NCI-H1105 treated with DMSO at 0.1 percent for 48 hours (cell line): ENCODE data around the gene PLP1.

Source experiments
- DNase-seq: peaks from one replicate; lab custom pipeline; 2025; lab: John Stamatoyannopoulos, UW

The PLP1 gene

DNA sequence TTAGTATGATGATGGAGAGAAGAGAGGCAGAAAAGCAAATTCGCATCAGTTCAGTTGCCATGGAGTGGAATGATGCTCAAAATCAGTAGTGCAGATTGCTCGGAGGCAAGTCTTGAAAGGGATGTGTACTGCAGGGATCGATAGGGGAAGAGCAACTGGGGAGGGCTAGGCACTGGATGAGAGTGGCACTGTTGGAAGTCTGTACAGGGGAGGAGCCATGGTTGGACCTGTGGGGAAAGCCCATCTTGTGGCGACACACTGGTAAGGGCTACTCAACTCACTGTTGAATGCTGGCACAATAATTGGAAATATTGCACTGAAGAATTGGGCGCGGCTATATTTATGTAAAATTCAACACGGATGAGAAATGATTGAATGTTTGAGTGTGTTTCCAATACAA lies 54.2 kb downstream of the PLP1 start:
- DNase-seq: no peak

DNA sequence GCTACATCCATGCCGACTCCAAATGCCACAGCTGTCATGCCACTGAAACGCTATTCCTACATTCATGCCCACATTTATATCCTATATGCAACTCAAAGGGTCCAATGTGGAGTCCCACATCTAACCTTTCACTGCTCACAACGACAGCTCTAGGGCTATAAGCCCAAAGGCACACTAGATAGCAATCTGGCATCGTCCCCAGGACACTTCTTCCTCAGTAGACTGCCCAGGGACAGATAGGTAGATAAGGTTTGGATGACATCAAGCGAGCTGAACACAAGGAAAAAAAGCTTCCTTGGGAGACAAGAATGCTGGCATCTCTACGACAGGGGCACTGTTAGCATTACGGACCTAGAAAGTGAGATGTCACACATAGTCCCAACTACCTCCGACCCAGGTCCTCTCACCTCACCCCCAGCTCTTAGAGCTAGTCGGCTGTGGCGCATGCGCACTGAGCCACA lies 54.7 kb downstream of the PLP1 start:
- DNase-seq: no peak

DNA sequence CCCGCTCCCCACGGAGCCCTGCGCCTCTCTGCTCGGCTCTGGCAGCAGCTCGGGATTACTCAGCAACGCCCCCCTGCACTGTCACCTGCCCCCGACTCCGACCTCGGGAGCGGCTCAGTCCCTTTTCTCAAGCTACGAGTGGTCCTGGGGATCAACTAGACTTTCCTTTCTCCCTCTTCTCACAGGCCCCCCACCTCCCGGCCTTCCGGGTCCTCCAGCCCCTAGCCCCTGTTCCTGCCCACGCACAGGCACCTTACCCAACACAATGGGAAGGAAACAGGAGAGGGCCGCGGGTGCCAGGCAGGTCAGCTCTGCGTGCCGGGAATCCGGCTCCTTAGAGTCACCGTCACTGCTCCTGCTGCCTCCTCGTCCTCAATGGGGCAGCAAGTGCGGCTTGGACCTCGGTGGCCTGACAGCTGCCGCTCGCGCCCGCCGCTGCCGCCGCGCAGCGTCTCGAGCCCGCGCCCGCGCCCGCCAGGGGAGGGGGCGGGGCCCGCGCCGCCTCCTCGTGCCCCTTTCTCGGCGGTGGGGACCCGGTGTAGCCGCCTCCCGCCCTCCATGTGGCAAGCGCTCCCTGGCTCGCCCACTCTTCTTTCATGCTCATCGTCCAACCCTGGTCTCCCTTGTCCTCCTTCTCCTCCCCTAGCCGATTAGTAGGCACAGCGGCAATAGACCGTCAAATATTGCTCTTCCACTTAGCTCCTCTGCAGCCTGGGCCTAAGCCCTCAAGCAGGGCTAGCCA lies 55.3 kb downstream of the PLP1 start, which contains the start of gene RAB9B:
RAB9B (minus strand) TSS at position 455 of the 742 bp plus-strand sequence. CDS start 6,473 bp downstream, outside the sequence.
- peak; percentile 67 for DNase-seq

DNA sequence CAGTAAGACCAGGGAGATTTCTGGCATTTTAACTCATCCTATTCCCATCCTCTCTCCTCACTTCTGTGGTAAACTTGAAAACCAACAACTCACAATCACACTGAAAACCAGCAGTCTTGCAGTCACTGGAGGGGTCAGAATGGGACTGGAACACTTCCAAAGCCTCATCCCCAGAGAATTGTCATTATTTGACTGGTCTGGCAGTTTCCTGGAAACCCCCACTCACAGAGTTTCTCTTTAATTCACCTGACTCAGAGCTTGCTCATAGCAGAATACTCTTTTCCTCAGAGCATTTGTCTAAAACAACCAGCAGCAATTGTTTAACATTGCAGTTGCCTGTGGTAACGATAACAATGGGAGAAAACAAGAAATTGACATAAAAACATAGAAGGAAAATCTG lies 62.8 kb downstream of the PLP1 start:
- DNase-seq: no peak
